Limb (tissue), 2 donors: ENCODE results near the gene ZDHHC24.

ENCODE experiments used
- DNase-seq, 2 donors: peaks; one replicate each; pipeline ENCODE4 v3.0.0-alpha.2; 2016; ENCODE audit errors: extremely low spot score in 2 of 2

The ZDHHC24 gene

DNA sequence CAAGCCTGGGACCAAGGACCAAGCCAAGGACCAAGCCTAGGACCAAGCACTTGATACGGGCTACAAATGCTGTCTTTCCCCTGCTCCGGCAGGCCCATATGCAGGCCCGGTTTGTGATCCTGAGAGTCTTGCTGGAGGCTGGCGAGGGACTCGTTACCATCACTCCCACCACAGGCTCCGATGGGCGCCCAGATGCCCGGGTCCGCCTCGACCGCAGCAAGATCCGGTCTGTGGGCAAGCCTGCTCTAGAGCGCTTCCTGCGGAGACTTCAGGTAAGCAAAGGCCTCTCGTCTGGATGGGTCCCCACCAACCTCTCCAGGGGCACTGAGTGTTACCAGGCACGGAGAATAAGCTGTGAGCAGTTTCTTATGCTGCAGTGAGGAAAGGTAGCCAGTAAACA, 48.6 kb downstream of the ZDHHC24 start:
- no peak for DNase-seq

DNA sequence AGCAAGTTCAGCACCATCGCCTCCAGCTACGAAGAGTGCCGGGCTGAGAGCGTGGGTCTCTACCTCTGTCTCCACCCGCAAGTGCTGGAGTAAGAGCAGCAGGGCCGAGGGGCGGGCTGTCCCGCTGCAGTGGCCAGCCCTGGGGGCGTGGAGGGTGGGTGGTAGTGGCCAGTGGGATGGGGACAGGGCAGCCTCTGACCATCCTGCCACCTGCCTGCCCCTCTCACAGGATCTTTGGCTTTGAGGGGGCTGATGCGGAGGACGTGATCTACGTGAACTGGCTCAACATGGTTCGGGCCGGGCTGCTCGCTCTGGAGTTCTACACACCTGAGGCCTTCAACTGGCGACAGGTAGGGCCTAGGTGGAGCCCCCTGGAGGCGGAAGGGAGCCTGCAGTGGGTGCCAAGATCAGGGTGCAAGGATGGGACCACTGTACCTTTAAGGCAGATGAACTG, 50.4 kb downstream of the ZDHHC24 start:
- DNase-seq, result no peak

DNA sequence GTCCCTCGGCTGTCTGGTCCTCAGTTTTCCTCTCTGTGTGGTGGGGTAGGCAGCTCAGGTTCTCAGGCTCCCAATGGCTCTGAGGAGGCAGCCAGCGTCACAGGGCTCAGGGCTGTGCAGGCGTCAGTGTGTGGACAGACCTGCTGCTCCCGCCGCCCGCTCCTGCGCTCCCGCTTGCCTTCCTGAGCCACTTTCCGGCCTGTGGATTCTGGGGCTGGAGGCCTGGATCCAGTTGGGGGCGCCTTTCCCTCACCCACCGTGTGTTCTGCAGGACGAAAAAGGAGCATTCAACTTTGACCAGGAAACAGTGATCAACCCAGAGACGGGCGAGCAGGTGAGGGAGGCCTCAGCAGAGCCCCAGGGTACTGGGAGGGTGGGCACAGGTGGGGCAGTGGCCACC, 50.9 kb downstream of the ZDHHC24 start:
- no peak for DNase-seq

DNA sequence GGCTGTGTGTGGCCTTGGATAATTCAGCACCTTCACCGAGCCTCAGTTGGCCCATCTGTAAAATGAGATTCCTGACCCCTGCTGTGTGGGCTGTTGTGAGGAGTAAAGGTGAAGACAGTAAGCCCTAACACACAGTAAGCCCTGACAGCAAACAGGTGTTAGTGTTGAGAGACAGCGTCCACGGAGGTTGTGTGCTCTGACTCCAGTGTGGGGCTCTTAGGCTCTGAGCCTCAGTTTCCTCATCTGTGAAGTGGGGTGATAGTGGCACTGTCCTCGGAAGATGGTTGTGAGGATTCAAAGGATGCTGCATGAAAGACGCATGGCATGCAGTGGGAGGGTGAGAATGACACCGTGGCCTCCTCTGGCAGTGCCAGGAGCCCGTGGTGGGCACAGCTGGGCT, 51.4 kb downstream of the ZDHHC24 start:
- no peak for DNase-seq

DNA sequence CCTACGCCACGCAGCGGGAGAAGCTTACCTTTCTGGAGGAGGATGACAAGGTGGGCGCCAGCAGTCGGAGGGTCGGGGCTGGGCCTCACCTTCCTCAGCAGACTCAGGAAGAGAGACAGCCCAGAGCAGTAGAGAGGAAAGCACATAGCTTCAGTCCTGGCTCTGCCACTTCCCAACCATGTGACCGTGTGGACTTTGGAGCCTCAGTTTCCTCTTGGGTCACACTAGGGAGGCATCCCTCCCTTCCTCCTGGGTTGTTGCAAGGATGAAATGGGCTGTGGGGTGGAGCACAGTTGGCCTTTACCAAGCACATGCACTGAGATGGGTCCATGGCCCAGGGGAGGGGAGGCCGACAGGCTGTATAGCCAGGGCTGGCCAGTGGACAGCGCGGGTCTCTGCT, 52.7 kb downstream of the ZDHHC24 start:
- DNase-seq, result no peak

DNA sequence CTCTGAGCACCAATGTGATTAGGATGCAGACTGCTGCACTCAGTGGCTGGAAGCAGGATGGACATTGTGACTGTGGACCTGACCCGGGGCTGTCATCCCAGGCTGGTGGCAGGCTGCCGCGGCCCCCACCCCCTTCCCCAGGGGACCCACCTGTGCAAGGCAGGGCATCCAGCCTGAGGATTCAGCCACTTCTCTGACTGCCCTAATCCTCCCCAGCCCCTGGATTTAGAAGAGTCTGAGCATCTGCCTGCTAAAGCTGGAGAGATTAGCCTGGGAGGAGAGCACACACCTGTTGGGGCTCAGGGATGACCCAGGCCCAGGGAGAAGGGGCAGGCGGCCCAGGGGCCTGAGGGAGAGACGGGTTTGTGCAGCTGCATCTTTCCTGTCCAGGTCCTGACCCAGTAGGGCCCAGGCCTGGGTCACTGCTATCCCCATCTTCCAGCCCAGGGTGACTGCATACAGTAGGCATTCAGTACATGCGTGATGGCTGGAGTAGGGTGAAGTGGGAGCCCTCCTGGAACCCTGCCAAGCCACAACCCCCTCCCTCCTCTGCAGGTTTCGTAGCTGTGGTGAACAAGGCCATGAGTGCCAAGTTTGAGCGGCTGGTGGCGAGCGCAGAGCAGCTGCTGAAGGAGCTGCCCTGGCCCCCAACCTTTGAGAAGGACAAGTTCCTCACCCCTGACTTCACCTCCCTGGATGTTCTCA, 53.5 kb downstream of the ZDHHC24 start:
- DNase-seq, result no peak

DNA sequence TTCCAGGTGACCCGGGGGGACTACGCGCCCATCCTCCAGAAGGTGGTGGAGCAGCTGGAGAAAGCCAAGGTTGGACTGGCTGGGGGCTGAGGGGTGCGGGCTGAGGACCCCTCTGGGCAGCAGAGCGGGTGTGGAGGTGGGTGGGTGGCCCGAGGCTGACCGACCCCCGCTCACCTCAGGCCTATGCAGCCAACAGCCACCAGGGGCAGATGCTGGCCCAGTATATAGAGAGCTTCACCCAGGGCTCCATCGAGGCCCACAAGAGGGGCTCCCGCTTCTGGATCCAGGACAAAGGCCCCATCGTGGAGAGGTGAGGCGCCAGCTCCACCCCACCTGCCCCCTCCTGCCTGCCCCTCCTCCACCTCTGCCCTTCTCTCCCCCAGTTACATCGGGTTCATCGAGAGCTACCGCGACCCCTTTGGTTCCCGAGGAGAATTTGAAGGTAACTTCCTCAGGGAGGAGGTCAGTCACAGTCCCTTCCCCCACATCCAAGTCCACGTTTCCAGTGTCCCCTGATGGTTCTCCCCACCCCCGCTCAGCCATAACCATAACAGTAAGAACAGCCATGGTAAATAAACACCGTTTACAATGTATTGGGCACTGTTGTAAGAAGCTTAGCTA, 54.4 kb downstream of the ZDHHC24 start:
- DNase-seq, result no peak

DNA sequence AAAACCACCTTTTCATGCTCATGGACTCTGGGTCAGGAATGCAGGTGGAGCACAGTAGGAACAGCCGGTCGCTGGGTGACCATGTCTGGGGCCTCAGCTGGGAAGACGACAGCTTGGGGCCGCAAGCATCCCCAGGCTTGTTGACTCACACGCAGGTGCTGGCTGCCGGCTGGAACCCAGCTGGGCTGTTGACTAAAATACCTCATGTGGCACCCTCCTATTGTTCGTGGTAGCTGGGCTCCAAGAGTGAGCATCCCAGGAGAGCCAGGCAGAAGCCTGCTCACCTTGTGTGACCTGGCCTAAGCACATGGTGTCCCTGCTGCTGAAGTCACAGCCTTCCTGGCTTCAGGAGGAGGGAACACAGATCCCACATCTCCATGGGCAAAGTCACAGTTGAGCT, 56.2 kb downstream of the ZDHHC24 start:
- no peak for DNase-seq

DNA sequence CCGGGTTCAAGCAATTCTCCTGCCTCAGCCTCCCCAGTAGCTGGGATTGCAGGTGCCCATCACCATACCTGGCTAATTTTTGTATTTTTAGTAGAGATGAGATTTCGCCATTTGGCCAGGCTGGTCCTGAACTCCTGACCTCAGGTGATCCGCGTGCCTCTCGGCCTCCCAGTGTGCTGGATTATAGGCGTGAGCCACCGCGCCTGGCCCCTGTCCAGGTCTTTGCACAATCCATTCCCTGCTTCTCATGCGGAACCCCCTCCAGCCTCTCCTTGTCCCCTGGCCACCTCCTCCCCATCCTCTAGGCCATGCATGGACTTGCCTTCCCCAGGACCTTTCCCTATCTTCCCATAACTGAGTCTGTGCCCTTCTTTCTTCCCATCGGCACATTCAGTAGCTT, 56.9 kb downstream of the ZDHHC24 start:
- DNase-seq, result no peak

DNA sequence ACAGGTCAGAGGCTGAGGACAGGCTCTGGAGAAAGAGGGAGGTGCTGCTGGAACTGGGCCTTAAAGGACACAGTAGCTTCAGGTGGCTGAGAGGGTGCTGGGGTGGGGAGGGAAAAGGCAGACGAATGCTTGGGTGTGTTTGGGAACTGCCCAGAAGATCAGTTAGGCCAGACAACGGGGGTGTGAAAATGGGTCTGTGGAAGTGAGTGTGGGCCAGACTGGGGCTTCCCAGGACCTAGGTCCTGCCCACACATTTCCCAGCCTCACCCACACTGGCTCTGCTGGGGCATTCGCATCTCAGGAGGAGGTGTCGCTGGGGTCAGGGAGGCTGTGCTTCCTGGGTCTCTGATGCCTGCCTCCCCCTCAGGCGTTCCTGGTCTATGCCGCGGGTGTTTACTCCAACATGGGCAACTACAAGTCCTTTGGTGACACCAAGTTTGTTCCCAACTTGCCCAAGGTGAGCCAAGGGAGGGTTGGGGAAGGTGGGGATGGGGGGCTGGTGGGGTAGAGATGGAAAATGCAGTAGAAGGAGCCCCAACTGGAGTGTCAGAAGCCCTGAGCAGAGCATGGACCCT, 61.0 kb downstream of the ZDHHC24 start:
- DNase-seq, result no peak

DNA sequence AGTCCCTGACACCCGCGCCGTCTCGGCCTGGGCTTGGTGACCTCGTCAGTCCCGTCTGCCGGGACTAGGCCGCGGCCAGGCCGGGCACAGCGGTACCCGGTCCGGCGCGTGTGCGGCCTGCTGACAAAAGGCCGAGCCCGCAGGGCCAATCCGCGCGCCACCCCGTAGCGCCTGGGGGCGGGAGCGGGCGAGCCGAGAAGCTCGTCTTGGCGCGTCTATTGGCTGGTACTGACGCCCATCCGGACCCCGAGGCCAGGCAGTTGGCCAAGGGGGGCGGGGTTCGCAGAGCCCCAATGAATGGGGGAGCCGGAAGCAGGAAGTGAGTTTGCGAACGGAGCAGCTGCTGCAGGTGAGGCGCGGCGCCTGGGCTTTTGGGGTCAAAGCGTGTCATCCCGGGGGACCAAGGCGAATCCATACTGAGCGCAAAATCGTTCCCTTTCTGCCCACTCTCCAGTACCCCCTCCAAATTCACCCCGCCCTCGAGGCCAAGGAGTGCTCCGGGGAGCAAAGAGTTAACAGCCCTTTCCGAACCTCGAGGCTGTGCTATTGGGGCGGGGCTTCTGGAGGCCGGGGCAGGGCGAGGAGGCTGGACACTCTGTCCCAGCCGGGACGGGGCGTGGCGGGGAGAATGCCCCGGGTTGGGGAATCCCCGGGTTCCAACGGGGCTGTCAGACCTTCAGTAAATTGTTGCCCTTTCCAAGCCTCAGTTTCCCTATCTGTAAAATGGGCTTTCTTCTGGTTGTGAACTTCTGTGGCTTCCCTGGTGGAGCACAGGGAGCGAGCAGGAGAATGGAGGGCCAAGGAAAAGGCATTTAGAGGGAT, 65.5 kb downstream of the ZDHHC24 start, which contains the start of gene DPP3:
DPP3 (plus strand) TSS at position 318 of the 822 bp plus-strand sequence. CDS start 1,767 bp downstream, outside the sequence.
- peak; percentile 95 to 99 for DNase-seq

DNA sequence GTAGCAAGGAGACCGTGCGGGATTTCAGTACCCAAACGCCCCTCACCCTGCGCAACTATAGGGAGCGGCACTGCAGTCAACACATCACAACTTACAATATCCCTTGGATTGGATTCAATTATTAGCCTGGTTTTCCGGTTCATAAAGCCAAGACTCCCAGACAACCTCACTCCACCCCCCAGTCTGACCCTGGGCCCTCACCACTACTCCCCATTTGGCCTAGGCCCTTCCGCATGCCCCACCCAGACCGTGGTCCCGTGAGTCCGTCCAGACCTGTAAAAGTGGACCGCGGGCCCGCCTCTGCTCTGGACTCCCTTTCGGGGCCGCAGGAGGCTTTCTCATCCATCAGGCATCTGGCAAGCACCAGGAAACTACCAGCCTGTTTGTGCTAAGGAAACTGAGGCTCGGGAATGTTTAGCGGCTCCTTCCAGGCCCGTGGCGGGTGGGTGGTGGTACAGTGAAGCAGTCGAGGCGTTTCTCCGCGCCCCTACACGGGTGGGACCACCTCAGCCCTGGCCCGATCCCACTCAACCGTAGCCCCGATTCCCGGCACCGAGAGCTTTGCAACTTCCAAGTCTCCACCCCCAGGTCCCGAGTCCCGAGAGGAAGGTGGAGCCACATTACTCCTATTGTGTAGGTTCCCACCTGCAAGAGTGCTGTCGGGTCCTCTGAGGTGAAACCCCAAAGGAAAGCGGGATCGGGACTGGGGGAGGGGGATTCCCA, 66.3 kb downstream of the ZDHHC24 start:
- DNase-seq, result peak in 1 of 2 donors; percentile 19

DNA sequence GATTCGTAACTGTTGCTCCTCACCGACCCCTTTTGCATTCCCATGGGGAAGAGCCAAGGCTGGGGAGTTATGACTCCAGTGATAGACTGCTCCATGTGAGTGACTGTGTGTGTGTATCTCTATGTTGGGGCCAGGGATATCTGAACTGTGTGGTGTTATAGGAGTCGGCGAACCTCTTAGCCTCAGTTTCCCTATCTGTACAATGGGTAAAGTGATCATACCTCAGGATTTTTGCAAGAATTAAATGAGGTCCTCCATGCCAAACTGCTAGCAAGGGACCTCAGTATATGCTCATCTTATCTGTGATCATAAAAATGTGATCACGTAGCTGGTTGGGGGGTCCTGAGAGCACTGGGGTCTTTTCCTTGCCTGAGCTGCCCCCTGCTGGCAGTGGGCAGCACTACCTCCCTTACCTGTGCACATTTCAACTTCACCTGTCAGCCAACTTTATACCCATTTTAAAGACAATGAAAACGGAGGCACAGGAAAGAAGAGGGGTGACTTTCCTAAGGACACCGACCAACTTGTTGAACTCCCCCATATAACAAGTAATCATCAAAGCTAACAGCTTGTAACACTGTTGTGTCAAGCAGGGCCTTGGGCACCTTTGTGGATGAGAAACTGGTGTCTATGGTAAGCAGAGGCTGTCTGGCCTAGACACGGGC, 67.0 kb downstream of the ZDHHC24 start:
- peak in 1 of 2 donors; percentile 39 for DNase-seq

DNA sequence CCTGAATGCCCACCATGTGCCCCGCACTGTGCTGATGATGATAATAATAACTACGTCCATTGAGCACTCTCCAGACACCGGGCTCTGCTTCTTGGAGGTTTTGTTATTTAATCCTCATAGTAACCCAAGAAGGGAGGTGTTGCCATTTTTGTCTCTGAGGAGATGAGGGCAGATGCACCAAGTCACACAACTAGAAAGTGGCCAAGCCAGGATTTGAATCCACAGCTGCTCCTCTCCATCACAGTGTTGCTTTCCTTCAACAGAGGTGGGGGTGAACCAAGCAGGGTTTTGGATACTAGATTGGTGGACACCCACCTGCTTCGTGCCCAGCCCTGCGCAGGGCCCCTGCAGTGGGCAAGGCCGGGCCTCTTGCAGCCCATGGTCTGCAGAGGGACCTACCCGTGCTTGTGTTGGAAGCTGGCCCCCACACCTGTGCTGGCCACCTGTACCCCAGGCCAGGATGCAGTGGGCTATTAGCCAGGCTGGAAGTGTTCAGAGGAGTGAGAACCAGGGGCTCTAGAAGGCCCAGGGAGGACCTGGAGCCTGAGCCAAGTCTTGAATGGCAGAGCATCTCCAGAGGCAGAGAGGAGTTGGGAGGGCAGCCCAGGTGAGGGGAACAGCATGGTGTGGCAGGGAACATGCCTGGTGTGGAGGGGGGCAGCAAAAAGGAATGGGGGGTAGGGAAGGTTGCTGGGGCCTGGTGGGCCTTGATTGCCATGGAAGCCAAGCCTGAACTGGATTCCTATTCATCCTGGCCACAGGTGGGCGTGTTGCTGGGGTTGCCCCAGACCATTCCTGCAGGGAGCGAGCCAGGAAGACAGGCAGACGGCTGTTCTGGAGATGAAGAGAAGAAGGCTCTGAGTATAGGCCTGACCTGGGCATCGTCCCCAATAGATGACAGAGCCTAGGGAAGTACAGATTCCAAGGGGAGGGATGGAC, 68.3 kb downstream of the ZDHHC24 start:
- no peak for DNase-seq

DNA sequence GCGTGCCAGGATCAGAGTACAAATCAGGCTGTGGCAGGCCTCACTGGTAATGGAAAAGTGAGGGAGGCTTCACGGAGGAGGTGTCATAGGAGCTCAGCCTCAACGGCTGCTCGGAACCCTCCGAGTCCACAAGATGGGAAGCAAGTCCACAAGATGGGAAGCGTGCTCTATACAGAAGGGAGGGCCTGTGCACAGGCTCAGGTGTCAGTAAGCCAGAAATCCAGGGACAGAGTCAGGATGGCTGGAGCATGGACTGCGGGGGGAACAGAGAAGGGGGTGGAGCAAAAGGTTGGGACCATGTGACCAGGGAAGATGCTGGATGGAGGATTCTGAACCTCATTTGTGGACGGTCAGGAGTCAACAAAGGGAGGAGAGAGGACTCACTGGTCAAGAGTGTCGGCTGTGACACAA, 69.0 kb downstream of the ZDHHC24 start:
- no peak for DNase-seq

DNA sequence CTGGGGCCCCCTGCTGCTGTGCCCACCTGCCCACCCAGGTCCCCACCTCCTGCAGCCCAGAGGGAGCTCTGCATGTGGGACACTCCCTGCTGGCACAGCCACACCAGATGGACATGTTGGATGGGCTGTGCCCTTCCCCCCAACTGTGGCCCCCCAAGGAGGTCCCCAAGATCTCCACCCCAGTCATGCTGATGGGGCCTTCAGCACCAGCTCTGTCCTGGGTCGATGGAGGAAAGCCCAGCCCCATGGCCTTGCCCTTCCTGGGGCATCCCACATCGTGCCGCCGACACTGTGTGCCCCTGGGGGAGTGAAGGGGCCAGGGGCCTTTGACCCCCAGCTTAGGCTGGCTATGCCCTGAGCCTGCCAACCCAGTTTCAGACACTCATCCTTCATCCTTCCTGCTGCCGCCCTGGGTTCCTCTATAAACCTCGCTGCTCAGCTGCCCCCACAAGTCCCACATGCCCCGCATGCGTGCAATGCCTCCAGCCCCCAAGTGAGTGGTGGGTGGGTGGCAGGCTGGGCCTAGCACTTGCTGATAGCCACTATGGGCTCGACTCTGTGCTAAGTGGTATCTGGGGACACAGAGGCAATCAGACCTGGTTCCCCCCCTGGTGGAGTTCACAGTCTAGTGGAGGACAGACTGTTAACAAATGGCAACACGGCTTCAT, 69.5 kb downstream of the ZDHHC24 start:
- no peak for DNase-seq

DNA sequence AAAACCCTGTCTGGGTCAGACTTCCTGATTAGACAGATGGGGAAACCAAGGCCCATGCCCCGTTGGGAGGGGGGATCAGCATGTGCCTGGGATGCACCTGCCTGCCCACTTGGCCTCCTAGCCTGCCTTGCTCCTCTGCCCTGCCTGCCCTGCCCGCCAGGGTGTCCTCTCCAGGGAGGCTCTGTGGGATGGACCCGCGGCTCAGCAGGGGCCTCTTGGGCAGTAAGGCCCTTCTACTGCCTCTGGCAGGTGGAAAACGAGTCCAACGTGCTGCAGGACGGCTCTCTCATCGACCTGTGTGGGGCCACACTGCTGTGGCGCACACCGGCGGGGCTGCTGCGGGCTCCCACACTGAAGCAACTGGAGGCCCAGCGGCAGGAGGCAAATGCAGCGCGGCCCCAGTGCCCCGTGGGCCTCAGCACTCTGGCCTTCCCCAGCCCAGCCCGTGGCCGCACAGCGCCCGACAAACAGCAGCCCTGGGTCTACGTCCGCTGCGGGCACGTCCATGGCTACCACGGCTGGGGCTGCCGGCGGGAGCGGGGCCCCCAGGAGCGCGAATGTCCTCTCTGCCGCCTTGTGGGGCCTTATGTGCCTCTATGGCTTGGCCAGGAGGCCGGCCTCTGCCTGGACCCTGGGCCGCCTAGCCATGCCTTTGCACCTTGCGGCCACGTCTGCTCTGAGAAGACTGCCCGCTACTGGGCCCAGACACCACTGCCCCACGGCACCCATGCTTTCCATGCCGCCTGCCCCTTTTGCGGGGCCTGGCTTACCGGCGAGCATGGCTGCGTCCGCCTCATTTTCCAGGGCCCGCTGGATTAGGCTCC, 70.3 kb downstream of the ZDHHC24 start:
- no peak for DNase-seq
